Measurements from ENCODE around the gene RUNX1.

The RUNX1 gene

DNA sequence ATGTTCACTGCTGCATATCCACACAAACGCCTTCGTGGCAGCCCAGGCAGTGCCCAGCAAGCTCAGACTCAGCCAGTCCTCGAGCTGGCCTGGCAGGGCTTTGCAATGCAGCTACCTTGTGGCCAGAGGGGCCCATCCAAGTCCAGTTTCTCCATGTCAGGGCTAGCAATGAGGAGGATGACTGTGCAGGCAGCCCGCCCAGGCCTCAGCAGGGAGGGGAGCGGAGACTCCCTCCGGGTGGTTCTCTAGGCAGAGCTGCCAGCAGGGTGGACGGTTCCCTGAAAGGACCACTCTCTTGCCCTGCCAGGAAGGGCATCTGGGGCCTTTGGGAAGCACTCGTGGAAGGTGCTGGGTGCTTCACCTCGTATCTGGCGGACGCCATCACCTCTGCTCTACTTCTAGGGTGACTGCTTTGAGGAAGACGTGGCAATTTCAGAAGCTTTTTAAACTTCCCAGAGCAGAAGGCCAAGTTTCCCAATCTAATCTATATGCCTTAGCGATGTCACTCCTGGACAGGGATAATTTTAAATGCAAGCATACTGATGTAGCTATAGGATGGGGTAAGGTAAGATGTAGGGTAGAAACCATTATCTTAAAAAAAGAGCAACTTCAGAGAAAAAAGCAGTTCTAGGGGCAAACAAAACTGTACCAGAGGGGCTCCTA lies 56.2 kb downstream of the RUNX1 start:
- DNase-seq (ENCODE audit: low read depth in 3 of 3), result no peak

DNA sequence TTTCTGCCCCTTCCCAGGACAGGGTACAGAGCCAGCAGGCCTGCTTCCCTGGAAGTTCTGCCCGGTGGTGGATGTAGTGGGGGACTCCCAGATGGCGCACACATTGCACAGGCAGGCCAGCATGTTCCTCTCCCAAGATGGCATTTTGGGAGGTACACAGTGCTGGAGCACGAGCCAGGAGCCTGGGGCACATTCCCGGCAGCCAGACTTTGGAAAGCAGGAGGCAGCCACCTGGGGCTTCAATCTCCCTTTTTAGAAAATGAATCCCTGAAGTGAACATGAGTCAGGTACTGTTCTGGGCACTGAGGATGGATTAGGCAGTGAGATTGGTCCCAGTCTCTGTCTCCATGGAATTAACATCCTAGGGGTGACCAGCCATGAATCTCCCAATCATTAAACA lies 56.9 kb downstream of the RUNX1 start:
- DNase-seq (ENCODE audit: low read depth in 3 of 3), result no peak

DNA sequence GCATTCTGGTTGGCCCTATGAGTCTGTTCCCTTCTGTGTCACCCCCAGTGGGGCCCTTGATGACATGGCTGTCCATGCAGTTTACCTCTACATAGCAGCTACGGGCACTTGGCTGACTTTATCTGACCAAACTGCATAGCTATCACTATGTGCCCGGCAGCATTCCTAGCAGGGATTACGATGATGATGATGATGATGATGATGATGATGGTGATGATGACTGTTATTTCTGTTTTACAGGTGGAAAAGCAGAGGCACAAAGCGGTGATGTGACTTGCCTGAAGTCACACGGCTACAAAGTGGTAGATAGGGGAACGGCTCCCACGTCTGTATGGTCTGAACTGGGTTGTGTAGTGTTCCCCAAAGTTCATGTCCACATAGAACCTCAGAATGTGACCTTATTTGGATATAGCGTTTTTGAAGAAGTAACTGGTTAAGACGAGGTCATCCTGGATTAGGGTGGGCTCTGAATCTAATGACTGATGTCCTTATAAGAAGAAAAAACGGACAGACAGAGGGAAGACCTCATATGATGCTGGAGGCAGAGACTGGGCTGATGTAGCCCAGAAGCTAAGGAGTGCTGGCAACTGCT lies 57.6 kb downstream of the RUNX1 start:
- DNase-seq (ENCODE audit: low read depth in 3 of 3), result no peak

DNA sequence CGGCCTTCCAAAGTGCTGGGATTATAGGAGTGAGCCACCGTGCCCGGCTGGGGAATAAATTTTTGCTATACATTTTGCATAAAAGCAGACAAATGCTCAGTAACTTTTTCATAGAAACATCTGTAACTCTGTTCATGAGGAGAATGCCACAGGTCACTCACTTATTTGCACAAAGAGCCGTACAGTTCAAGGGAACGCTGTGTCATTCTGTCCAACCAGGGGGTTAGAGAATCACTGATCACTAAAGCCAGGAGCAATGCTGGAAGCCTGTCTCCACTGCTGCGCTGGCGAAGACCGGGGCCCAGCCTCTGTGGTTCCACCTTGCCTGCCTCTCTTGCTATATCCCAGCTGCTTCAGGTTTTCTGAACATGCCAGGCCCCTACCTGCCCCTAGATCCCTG lies 58.3 kb downstream of the RUNX1 start:
- DNase-seq (ENCODE audit: low read depth in 3 of 3), result no peak

DNA sequence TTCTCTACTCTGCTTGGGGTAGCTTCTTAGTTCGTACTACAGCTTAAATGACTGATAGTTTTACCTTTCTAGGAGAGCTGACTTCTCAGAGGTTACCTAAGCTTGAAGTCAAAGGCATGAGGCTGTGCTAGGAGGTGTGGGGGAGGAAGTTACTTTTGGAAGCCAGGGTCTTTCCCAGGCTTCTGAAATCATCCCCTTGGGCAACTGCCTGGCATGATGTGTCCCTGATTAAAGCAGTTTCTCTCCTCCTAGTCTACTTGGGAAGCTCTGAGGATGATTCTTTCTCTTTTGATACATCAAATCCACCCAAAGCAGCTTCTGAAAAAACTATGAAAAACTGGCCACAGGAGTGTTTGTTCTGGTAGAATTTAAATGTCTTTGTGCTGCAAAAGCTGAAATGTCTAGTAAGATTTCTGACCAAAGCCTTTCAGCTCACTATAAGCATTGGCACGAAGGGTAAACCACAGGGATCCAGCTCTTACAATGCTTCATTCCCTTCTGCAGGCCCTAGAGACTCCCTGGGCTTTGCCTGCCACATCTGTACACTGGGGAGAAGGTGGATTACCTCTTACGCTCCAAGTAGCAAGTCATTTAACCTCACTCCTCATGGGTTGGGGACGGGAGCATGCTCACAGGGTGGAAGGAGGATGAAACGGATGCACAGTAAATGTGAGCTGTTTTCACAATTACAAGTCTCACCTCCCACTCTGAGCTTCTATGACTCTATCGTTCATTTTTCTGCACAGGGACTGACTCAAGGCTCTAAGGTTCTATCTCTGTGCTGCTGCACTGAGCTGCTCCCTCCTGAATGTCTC lies 59.6 kb downstream of the RUNX1 start:
- no peak for DNase-seq (ENCODE audit: low read depth in 3 of 3)

DNA sequence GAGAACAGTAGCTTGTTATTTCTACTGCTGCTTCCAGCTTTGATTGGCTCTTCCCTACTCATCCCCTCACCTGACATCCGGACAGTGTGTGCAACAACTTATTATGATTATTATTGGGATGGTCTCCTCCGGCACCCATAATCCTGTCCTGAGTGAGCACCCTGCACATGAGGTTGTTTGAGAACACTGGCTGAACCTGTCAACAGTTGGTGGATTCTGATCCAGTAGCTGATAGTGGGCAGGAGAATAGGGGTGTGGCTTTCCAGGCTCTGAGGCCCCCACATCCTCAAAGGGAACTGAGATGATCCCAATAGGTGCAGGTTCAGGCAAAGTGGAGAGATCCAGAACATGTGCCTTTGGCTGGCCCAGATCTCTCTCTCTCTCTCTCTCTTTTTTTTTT lies 60.5 kb downstream of the RUNX1 start:
- no peak for DNase-seq (ENCODE audit: low read depth in 3 of 3)

DNA sequence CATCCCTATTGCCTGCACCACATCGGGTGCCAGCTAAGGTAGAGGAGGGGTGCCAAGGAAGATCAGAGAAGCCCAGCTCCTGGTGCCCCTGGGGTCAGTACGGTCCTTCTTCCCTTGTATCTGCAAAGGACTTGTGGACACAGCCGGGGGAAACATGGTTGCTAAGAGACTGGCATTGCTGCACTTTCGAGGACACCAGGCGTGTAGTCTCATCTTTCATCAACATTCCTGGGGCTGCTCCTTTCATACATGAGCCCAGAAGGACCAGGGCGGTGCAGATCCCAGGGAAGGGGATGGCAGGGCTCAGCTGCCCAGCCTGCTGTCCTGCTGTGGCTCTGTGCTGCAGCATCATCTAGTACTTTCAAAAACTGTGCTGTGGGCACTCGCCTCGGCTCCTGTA lies 61.0 kb downstream of the RUNX1 start:
- DNase-seq (ENCODE audit: low read depth in 3 of 3), result no peak

DNA sequence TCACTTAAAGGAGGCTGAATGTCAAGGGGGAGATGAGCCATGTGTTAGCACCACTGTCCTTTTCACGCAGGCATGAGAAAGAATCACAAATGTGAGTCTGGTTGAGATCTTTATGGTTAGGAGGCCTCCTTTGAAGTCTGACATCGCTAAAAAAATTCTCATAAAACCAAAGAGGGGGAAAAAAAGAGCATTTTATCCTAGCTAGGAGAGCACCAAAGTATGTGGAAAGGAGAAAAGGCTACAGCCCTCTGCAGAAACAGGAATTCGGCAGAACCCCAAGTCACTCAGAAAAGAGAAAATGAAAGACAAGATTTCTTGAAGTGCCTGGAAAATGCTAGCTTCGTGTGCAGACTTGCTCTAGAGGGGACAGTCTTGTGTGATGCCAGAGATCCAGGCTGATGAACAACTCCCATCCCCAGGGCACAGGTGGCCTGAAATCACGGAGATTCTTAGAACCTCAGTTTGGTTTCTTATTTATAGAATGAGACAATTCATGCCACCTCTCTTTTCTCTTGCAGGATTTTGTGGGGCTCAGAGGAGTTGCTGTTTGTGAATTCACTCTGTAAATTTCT lies 61.5 kb downstream of the RUNX1 start:
- DNase-seq (ENCODE audit: low read depth in 3 of 3), result no peak

- DNase-seq (ENCODE audit: low read depth in 3 of 3), result no peak
These were observed 62.3 kb downstream of the RUNX1 start for GRCh38 chr21:34986561-34987500.

- DNase-seq (ENCODE audit: low read depth in 3 of 3), result no peak
These were observed 64.6 kb downstream of the RUNX1 start for GRCh38 chr21:34984356-34985058.

- peak in 2 of 3 experiments; percentile 54 to 57 for DNase-seq (ENCODE audit: low read depth in 3 of 3)
These were observed 65.4 kb downstream of the RUNX1 start for GRCh38 chr21:34983680-34984086.

DNA sequence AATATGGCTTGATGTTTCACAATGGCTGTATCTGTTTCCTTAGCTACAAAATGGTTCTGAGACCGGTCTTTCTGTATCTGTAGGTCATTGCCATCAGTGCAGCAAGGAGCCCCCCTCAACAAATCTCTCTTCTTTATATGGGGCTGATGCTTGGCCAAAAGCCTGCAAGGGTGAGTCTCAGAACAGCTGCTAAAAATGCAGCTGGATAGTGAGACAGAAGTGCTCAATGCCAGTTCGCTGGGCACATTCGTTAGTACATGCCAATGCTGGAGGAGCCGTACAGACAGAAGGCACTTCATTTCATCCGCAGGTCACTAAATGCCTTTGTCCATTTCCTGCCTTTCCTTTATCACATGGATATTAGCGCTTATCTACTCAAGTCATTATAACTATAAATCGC lies 67.3 kb downstream of the RUNX1 start:
- no peak for DNase-seq (ENCODE audit: low read depth in 3 of 3)

- DNase-seq (ENCODE audit: low read depth in 3 of 3), result no peak
These were observed 68.5 kb downstream of the RUNX1 start for GRCh38 chr21:34980423-34981115.

- no peak for DNase-seq (ENCODE audit: low read depth in 3 of 3)
These were observed 69.7 kb downstream of the RUNX1 start for GRCh38 chr21:34979383-34979782.

GRCh38 chr21:34977333-34977732 lies 71.8 kb downstream of the RUNX1 start:
- no peak for DNase-seq (ENCODE audit: low read depth in 3 of 3)

DNA sequence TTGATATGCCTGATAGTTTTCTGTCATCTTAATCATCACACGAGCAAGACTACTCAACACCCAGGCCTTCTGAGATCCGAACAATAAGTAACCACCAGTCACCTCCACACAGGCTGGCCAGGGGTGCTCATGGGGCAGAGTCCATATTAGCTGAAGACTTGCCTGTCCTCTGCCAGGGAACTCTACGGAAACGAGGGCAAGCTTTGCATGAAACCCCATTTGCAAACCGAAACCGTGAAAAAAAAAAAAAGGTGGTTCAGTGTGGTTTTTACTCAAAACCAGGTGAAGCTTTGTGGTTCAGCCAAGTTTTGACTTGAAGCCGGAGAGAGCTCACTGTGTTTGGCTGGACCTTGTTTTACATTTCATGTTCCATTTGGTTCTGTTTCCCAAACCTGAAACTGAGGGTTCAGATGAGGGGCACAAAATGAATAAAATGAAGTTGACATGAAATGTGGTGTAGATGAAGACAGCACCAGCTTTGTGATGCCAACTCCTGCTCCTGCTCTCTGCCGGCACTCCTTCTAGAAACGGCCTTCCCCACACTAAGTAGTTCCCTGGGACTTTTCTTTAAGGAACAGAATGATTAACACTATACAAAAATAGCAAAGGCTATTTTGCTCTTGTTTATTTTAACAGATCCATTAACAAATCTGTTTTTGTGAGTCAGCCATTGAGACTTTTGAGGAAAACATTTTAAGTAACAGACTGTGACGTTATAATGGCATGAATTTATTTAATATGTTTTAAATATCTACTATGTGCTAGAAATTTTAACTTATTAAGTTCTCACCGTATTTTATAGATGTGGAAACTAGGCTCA lies 74.7 kb downstream of the RUNX1 start:
- no peak for DNase-seq (ENCODE audit: low read depth in 3 of 3)

DNA sequence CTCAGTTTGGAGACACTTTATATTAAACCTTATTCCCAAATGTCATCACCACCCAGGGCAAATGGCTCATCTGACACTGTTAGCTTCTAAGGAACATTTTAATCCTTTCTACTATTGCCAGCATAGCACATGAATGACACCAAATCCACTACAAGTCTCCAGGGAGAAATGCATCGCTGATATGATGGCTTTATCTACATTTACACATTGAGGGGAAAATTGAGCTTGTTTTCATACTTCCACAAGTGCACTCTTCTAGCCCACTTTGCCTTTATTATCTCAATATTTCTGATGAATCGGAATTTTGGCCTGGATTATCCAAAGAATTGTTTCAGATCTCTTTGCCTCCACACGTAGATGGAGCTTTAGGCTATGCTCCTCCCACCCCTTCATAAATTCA lies 75.4 kb downstream of the RUNX1 start:
- no peak for DNase-seq (ENCODE audit: low read depth in 3 of 3)

GRCh38 chr21:34971656-34972055 lies 77.4 kb downstream of the RUNX1 start:
- DNase-seq (ENCODE audit: low read depth in 3 of 3), result no peak

DNA sequence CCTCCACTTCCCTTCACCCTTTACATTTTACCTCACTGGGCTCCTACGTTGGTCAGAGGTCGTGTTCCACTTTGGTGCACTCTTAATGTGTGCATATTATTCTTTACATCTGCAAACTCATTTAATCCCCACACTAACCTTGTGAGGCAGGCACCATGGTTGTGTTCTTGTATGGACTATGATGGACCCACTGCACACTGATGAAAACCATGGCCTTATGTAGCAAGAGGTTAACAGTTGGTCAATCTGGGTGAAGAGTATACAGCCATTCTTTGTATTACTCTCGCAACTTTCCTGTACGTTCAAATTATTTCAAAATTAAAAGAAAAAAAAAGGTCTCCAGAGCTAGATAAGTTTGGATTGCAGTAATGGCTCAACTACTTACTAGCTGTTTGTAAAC lies 78.5 kb downstream of the RUNX1 start:
- no peak for DNase-seq (ENCODE audit: low read depth in 3 of 3)

GRCh38 chr21:34970167-34970500 lies 79.0 kb downstream of the RUNX1 start:
- DNase-seq (ENCODE audit: low read depth in 3 of 3), result no peak

Measured in stimulated activated CD4-positive, alpha-beta T cell treated with anti-CD3 and anti-CD28 coated beads, TNF-alpha, amount 100 ng/mL, for 4 hours (primary cell).